Neural progenitor cell (in vitro differentiated cells): ENCODE measurements around the gene PDLIM1. TPM values are rescaled to one million over a fixed set of nuclear protein-coding genes. Genes with fewer than 3 reads are reported as not detected.
"Not testable (repeated sequence)": the region's sequence is repeated elsewhere in the genome, so short reads cannot be mapped to it uniquely, and the experiment has no call there.

Experiments used
- DNase-seq: peaks from one replicate; pipeline ENCODE4 v3.0.0-alpha.2; 2016; ENCODE audit warnings: low spot score
- H2AFZ ChIP-seq: fragments of 200-600 bp; sonication (generic); replicated peaks from 2 replicates; pipeline ENCODE4 v1.6.1; 2016; ENCODE audit warnings: antibody characterized with exemption
- H3F3A ChIP-seq: fragments of 200-600 bp; sonication (generic); 2 replicates; pipeline ENCODE4 v1.6.1; 2016; ENCODE audit warnings: antibody characterized with exemption, low read depth
- H3K27ac ChIP-seq: fragments of 200-600 bp; sonication (generic); 2 replicates; pipeline ENCODE4 v1.5.1; 2016; ENCODE audit warnings: mild to moderate bottlenecking
- H3K27me3 ChIP-seq: fragments of 200-600 bp; sonication (generic); 2 replicates; pipeline ENCODE4 v1.6.1; 2016; ENCODE audit warnings: mild to moderate bottlenecking, moderate library complexity
- H3K36me3 ChIP-seq: fragments of 200-600 bp; sonication (generic); 2 replicates; pipeline ENCODE4 v1.5.1; 2016
- H3K4me1 ChIP-seq: fragments of 200-600 bp; sonication (generic); 2 replicates; pipeline ENCODE4 v1.6.1; 2016; ENCODE audit warnings: mixed run types
- H3K4me2 ChIP-seq: fragments of 200-600 bp; sonication (generic); 2 replicates; pipeline ENCODE4 v1.6.1; 2016
- H3K4me3 ChIP-seq: fragments of 200-600 bp; sonication (generic); 2 replicates; pipeline ENCODE4 v1.5.1; 2016
- H3K79me2 ChIP-seq: fragments of 200-600 bp; sonication (generic); 2 replicates; pipeline ENCODE4 v1.6.1; 2016; ENCODE audit warnings: low read depth
- H3K9ac ChIP-seq: fragments of 200-600 bp; sonication (generic); 2 replicates; pipeline ENCODE4 v1.6.1; 2016
- H3K9me3 ChIP-seq: fragments of 200-600 bp; sonication (generic); 2 replicates; pipeline ENCODE4 v1.5.1; 2016; ENCODE audit warnings: low read depth
- H4K20me1 ChIP-seq: fragments of 200-600 bp; sonication (generic); 2 replicates; pipeline ENCODE4 v1.6.1; 2016; ENCODE audit warnings: low read depth
- H3K27ac Mint-ChIP-seq: 3 replicates; pipeline ENCODE4 v1.8.0; 2021; ENCODE audit warnings: mixed read lengths
- H3K27me3 Mint-ChIP-seq: 2 replicates; pipeline ENCODE4 v1.8.0; 2022; ENCODE audit warnings: low read depth, mild to moderate bottlenecking, inconsistent platforms, moderate library complexity, mixed read lengths; ENCODE audit not compliant: insufficient read depth
- H3K36me3 Mint-ChIP-seq: 3 replicates; pipeline ENCODE4 v1.8.0; 2021; ENCODE audit warnings: mixed read lengths
- H3K4me1 Mint-ChIP-seq: 3 replicates; pipeline ENCODE4 v1.8.0; 2021; ENCODE audit warnings: mixed read lengths
- H3K4me3 Mint-ChIP-seq: 3 replicates; pipeline ENCODE4 v1.8.0; 2021; ENCODE audit warnings: mild to moderate bottlenecking, moderate library complexity, mixed read lengths
- H3K9me3 Mint-ChIP-seq: 3 replicates; pipeline ENCODE4 v1.8.0; 2020; ENCODE audit warnings: mixed read lengths
- EZH2 ChIP-seq: fragments of 200-600 bp; sonication (generic); IDR thresholded peaks from 2 replicates; pipeline ENCODE4 v1.6.1; 2017; ENCODE audit warnings: antibody characterized with exemption, mild to moderate bottlenecking, moderate library complexity
- EZH2phosphoT487 ChIP-seq: fragments of 200-600 bp; sonication (generic); IDR thresholded peaks from 2 replicates; pipeline ENCODE4 v1.6.1; 2017; ENCODE audit warnings: antibody characterized with exemption
- total RNA-seq: library from RNA; depleted of rRNA; stranded (reverse); fragments of >200 nt; gene quantifications from 2 replicates; pipeline ENCODE4 v1.2.3, GENCODE V29; 2015; ENCODE audit warnings: low replicate concordance
- TF ChIP-seq, protein P1 (sequence below): fragments of 200-600 bp; sonication (generic); IDR thresholded peaks from 2 replicates; pipeline ENCODE4 v1.5.1; 2017; ENCODE audit warnings: antibody characterized with exemption, mild to moderate bottlenecking

Gene PDLIM1
- total RNA-seq, 1 donor from 2014 or later, result 4.6 TPM

- no peak overlapping the region for H3K9ac ChIP-seq
Observed at GRCh38 chr10:95209509-95210127, 81.2 kb downstream of the PDLIM1 start.

DNA sequence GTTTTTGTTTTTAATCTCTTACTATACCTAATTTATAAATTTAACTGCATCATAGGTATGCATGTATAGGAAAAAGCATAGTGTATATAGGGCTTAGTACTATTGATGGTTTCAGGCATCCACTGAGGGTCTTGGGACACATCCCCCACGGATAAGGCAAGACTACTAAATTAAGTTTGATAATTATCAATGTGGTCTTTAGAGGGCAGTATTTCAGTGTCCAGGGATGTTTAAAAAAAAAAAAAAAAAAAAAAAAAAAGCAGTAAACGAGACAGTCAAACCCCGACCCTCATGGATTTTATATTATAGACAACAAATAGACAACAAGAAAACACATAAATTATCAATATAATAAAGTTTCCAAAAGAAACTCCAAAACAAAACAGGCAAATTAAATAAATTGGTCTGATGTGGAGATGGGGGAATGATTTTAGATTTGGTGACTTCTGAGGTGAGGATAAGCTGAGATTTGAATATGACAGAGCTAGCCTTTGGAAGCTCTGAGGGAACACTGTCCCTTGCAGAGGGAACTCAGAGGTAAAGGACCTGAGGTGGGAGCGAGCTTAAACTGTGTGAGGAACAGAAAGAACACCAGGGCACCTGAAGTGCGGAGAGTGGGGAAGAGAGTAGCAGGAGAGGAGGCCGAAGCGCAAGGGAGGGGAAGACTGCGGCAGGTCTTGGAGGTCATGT is 82.0 kb downstream of the PDLIM1 start:
- Histone ChIP-seq H3K79me2 (no peaks in the 10 kb centered on the region), H3K4me2 (no peak overlapping the region), H3K27ac (no peak overlapping the region), H3K27me3 (no peaks in the 10 kb centered on the region), H3K4me3 (no peak overlapping the region), H3K4me1 (no peaks in the 10 kb centered on the region), H3K36me3 (no peaks in the 10 kb centered on the region), H3K9me3 (no peaks in the 10 kb centered on the region), H3F3A (no peaks in the 10 kb centered on the region), H2AFZ (peak overlapping the region; percentile 91), H3K9ac (no peak overlapping the region), H4K20me1 (no peaks in the 10 kb centered on the region)
- Mint-ChIP-seq H3K4me3 (no peak overlapping the region), H3K4me1 (peaks cover 3% of the 10 kb centered on the region), H3K36me3 (no peaks in the 10 kb centered on the region), H3K27ac (no peak overlapping the region), H3K9me3 (no peaks in the 10 kb centered on the region), H3K27me3 (peaks cover 3% of the 10 kb centered on the region)
- TF ChIP-seq, protein P1, sequence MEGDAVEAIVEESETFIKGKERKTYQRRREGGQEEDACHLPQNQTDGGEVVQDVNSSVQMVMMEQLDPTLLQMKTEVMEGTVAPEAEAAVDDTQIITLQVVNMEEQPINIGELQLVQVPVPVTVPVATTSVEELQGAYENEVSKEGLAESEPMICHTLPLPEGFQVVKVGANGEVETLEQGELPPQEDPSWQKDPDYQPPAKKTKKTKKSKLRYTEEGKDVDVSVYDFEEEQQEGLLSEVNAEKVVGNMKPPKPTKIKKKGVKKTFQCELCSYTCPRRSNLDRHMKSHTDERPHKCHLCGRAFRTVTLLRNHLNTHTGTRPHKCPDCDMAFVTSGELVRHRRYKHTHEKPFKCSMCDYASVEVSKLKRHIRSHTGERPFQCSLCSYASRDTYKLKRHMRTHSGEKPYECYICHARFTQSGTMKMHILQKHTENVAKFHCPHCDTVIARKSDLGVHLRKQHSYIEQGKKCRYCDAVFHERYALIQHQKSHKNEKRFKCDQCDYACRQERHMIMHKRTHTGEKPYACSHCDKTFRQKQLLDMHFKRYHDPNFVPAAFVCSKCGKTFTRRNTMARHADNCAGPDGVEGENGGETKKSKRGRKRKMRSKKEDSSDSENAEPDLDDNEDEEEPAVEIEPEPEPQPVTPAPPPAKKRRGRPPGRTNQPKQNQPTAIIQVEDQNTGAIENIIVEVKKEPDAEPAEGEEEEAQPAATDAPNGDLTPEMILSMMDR, result peak; percentile 48
- no peak for TF ChIP-seq EZH2
- no peak for DNase-seq

More at GRCh38 chr10:95209509-95210127, 81.2 kb downstream of the PDLIM1 start:
- H3K4me2 ChIP-seq, result no peak overlapping the region
- Mint-ChIP-seq H3K27me3 (peaks cover 3% of the 10 kb centered on the region), H3K4me3 (no peak overlapping the region), H3K4me1 (peaks cover 3% of the 10 kb centered on the region), H3K36me3 (no peaks in the 10 kb centered on the region), H3K9me3 (no peaks in the 10 kb centered on the region), H3K27ac (no peak overlapping the region)
- H3K9me3 ChIP-seq, result no peaks in the 10 kb centered on the region
- H3K36me3 ChIP-seq, result no peaks in the 10 kb centered on the region
- no peaks in the 10 kb centered on the region for H3K4me1 ChIP-seq
- H3K27me3 ChIP-seq, result no peaks in the 10 kb centered on the region
- no peaks in the 10 kb centered on the region for H3F3A ChIP-seq
- peak overlapping the region; percentile 91 for H2AFZ ChIP-seq
- no peaks in the 10 kb centered on the region for H3K79me2 ChIP-seq
- H3K4me3 ChIP-seq, result no peak overlapping the region
- H3K27ac ChIP-seq, result no peak overlapping the region
- DNase-seq, result no peak
- H4K20me1 ChIP-seq, result no peaks in the 10 kb centered on the region
- TF ChIP-seq, protein P1, result no peak
- TF ChIP-seq EZH2phosphoT487, result no peak
- no peak for TF ChIP-seq EZH2

DNA sequence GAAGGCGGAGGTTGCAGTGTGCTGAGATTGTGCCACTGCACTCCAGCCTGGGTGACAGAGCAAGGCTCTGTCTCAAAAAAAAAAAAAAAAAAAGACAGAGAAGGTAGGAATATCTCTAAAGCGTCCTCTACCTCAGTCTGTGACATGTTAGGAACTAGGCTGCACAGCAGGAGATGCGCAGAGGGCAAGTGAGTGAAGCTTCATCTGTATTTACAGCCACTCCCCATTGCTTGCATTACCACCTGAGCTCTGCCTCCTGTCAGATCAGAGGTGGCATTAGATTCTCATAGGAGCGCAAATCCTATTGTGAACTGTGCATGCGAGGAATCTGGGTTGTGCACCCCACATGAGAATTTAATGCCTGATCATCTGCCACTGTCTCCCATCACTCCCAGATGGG is 87.9 kb downstream of the PDLIM1 start:
- not testable (repeated sequence) for H3K4me1 Mint-ChIP-seq, H3K27ac Mint-ChIP-seq, H3K9me3 ChIP-seq, H3K4me1 ChIP-seq, H3K36me3 ChIP-seq, H2AFZ ChIP-seq, H3F3A ChIP-seq, H4K20me1 ChIP-seq, H3K9ac ChIP-seq, H3K4me3 Mint-ChIP-seq, H3K9me3 Mint-ChIP-seq, H3K27ac ChIP-seq, H3K4me3 ChIP-seq, H3K27me3 Mint-ChIP-seq, DNase-seq, H3K4me2 ChIP-seq, H3K36me3 Mint-ChIP-seq, H3K79me2 ChIP-seq, H3K27me3 ChIP-seq

- no peak for TF ChIP-seq EZH2phosphoT487
- TF ChIP-seq, protein P1, result no peak
- no peak for TF ChIP-seq EZH2
- Mint-ChIP-seq H3K36me3 (no peaks in the 10 kb centered on the region), H3K4me1 (no peaks in the 10 kb centered on the region), H3K27ac (no peak overlapping the region), H3K9me3 (peaks cover 3% of the 10 kb centered on the region), H3K27me3 (peaks cover 6% of the 10 kb centered on the region), H3K4me3 (no peak overlapping the region)
- H3K4me3 ChIP-seq, result no peak overlapping the region
- H3F3A ChIP-seq, result peaks cover 3% of the 10 kb centered on the region
- no peak overlapping the region for H3K27ac ChIP-seq
- no peak overlapping the region for H3K9ac ChIP-seq
- no peaks in the 10 kb centered on the region for H3K9me3 ChIP-seq
- H4K20me1 ChIP-seq, result no peaks in the 10 kb centered on the region
- H2AFZ ChIP-seq, result no peak overlapping the region
- H3K4me1 ChIP-seq, result peaks cover 3% of the 10 kb centered on the region
- no peaks in the 10 kb centered on the region for H3K79me2 ChIP-seq
- no peak overlapping the region for H3K4me2 ChIP-seq
- DNase-seq, result no peak
- no peaks in the 10 kb centered on the region for H3K36me3 ChIP-seq
- no peaks in the 10 kb centered on the region for H3K27me3 ChIP-seq
Observed at GRCh38 chr10:95201736-95202135, 89.1 kb downstream of the PDLIM1 start.
